Measurements from ENCODE around the gene DNAH17. TPM values are rescaled to one million over a fixed set of nuclear protein-coding genes. Genes with fewer than 3 reads are reported as not detected.

The DNAH17 gene
- total RNA-seq, 1 experiment from 2014 or later: 0.13 TPM

DNA sequence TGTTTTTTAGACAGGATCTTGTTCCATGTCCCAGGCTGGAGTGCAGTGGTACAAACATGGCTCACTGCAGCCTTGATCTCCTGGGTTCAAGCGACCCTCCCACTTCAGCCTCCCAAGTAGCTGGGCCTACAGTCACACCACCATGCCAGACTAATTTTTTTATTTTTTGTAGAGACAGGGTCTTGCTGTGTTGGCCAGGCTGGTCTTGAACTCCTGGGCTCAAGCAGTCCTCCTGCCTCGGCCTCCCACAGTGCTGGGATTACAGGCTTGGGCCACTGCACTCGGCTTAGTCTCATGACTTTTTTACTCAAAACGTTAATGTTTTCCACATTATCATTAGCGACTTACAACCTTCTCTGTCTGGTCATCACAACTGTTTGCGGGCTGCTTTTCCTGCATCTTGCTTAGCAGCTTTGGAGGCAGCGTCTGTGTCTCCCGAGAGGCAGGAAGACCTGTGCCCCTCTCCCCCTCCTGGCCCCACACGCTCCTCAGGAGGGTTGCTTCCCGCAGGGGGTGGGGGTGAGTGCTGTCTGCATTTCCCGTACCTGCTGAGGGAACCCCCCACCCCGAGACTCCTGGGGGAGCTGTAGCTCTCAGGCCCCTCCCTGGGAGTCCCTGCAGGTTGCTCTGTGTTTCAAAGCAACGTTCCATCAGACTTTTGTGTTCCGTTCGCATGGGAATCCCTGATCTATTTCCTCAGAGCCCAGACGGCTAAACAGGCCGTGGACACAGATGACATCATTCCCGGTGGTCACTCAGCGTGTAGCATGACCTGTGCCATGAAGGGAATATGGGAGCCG lies 146.1 kb downstream of the DNAH17 start:
- H4K91ac ChIP-seq (ENCODE audit: insufficient read length, low read depth, low read length): no peak overlapping the region
- no peak overlapping the region for H2AK5ac ChIP-seq (ENCODE audit: insufficient read length, low read length)
- Mint-ChIP-seq H3K4me1 (peaks cover 20 to 34% of the 10 kb centered on the region in 2 experiments), H3K36me3 (ENCODE audit: insufficient read depth in 1 of 3, low read depth in 3 of 3) (peaks cover 5 to 22% (median 15%) of the 10 kb centered on the region in 3 experiments), H3K9me3 (no peaks in the 10 kb centered on the region), H3K27me3 (ENCODE audit: low read depth) (peaks cover 4% of the 10 kb centered on the region), H3K4me3 (no peak overlapping the region), H3K27ac (peak overlapping the region; percentile 26 to 94 (median 63); a peak in 4 of 7 replicates)
- no peaks in the 10 kb centered on the region for H3K27me3 ChIP-seq (ENCODE audit: insufficient read depth, low read length)
- no peak overlapping the region for H3K23ac ChIP-seq (ENCODE audit: insufficient read length, low read depth, low read length)
- DNase-seq: no peak
- H4K8ac ChIP-seq (replicated peaks; ENCODE audit: insufficient read length, low read depth, low read length): no peak overlapping the region
- H3K14ac ChIP-seq (ENCODE audit: insufficient read depth, low read length): no peak overlapping the region
- no peak overlapping the region for H4K5ac ChIP-seq (ENCODE audit: insufficient read length, low read depth, low read length)
- no peak overlapping the region for H2BK5ac ChIP-seq (ENCODE audit: insufficient read length, low read length)
- no peak overlapping the region for H2BK12ac ChIP-seq (ENCODE audit: insufficient read length, low read depth, low read length)
- no peak overlapping the region for H2BK15ac ChIP-seq (ENCODE audit: low read depth, low read length)
- H3K79me2 ChIP-seq (ENCODE audit: insufficient read depth, low read length): no peaks in the 10 kb centered on the region
- no peak overlapping the region for H3K9ac ChIP-seq (ENCODE audit: extremely low read depth, insufficient read length, low read length)
- H3K4me2 ChIP-seq (ENCODE audit: insufficient read depth, insufficient read length, low read length): no peak overlapping the region
- H2BK120ac ChIP-seq (ENCODE audit: low read depth, low read length, poor library complexity, severe bottlenecking): no peak overlapping the region
- no peak overlapping the region for H3K56ac ChIP-seq (ENCODE audit: insufficient read length, low read depth, low read length)
- no peak overlapping the region for H3K4ac ChIP-seq (ENCODE audit: low read depth, low read length)
- H3K9me3 ChIP-seq (ENCODE audit: control insufficient read depth, low read depth, low read length): no peaks in the 10 kb centered on the region
- no peaks in the 10 kb centered on the region; the same call in none of the 2 replicates for H3K4me1 ChIP-seq (ENCODE audit: insufficient read depth, low read length)
- no CpG with 5 or more reads among the region's 20 CpGs for WGBS (ENCODE audit: extremely low coverage, insufficient read length, low lambda C conversion rate)
- H3K18ac ChIP-seq (ENCODE audit: insufficient read length, low read depth, low read length): no peak overlapping the region
- H3K27ac ChIP-seq (ENCODE audit: insufficient read length, low read depth, low read length): no peak overlapping the region
- TF ChIP-seq, protein P1, sequence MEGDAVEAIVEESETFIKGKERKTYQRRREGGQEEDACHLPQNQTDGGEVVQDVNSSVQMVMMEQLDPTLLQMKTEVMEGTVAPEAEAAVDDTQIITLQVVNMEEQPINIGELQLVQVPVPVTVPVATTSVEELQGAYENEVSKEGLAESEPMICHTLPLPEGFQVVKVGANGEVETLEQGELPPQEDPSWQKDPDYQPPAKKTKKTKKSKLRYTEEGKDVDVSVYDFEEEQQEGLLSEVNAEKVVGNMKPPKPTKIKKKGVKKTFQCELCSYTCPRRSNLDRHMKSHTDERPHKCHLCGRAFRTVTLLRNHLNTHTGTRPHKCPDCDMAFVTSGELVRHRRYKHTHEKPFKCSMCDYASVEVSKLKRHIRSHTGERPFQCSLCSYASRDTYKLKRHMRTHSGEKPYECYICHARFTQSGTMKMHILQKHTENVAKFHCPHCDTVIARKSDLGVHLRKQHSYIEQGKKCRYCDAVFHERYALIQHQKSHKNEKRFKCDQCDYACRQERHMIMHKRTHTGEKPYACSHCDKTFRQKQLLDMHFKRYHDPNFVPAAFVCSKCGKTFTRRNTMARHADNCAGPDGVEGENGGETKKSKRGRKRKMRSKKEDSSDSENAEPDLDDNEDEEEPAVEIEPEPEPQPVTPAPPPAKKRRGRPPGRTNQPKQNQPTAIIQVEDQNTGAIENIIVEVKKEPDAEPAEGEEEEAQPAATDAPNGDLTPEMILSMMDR (conservative IDR thresholded peaks at IDR 0.05): no peak
- no peaks in the 10 kb centered on the region for H3K23me2 ChIP-seq (ENCODE audit: insufficient read length, low read depth, low read length, poor library complexity, severe bottlenecking)
- H2BK20ac ChIP-seq (ENCODE audit: low read depth, low read length, poor library complexity, severe bottlenecking): no peak overlapping the region
- no peak overlapping the region for H3T11ph ChIP-seq (ENCODE audit: low read length)
- H4K20me1 ChIP-seq (ENCODE audit: control insufficient read depth, insufficient read depth, insufficient read length): no peaks in the 10 kb centered on the region
- H3K79me1 ChIP-seq (ENCODE audit: insufficient read depth, low read depth, low read length, poor library complexity, severe bottlenecking): no peaks in the 10 kb centered on the region
- H2AFZ ChIP-seq (ENCODE audit: low read length): no peak overlapping the region

All from H9 (cell line).